Panc1 (cell line): ENCODE measurements around the gene TNFRSF11A. TPM values are rescaled to one million over a fixed set of nuclear protein-coding genes. Genes with fewer than 3 reads are reported as not detected.

Experiments
- ATAC-seq: fragments of 200-7000 bp; cut with Tn5 transposase; 2 replicates; pipeline ENCODE4 v1.9.1; 2020; ENCODE audit warnings: mild to moderate bottlenecking, moderate library complexity
- BruUV-seq: library from RNA; stranded (reverse); fragments of 400-500 nt; replicated peaks from 2 replicates; lab custom pipeline; 2021; lab: Mats Ljungman, UMichigan
- CTCF ChIA-PET: fragments of 300-600 bp; sonication (Branson Sonifier 250); formaldehyde crosslinking; loops from one replicate; lab custom pipeline; 2022; ENCODE audit warnings: antibody characterized with exemption; lab: Charles Lee
- POLR2A ChIA-PET: fragments of 300-600 bp; sonication (Branson Sonifier 250); formaldehyde crosslinking; loops from one replicate; lab custom pipeline; 2022; ENCODE audit warnings: antibody characterized with exemption; lab: Charles Lee
- DNase-seq: peaks from one replicate; pipeline ENCODE4 v3.0.0-alpha.2; 2010; ENCODE audit warnings: low read depth, low spot score
- H3K27ac ChIP-seq: 2 replicates; pipeline ENCODE4 v1.5.1; 2011; ENCODE audit warnings: mild to moderate bottlenecking, low read length, inconsistent platforms
- H3K27me3 ChIP-seq: fragments of 200-500 bp; sonication (Bioruptor generic); 2 replicates; pipeline ENCODE4 v1.6.0; 2014; ENCODE audit warnings: low read length, inconsistent platforms; ENCODE audit not compliant: control insufficient read depth, insufficient read depth
- H3K36me3 ChIP-seq: fragments of 200-500 bp; sonication (Bioruptor generic); 2 replicates; pipeline ENCODE4 v1.5.1; 2014; ENCODE audit warnings: inconsistent platforms, mild to moderate bottlenecking, low read length, moderate library complexity; ENCODE audit not compliant: control insufficient read depth, insufficient read depth
- H3K4me1 ChIP-seq: 2 replicates; pipeline ENCODE4 v1.5.1; 2011; ENCODE audit warnings: inconsistent platforms, mild to moderate bottlenecking, low read length, moderate library complexity; ENCODE audit not compliant: control insufficient read depth, insufficient read depth
- H3K4me3 ChIP-seq, 2 experiments: 2 replicates each; pipeline ENCODE4 v1.5.1; 2011 to 2012; ENCODE audit warnings: low read depth in 2 of 2, low read length in 2 of 2, mild to moderate bottlenecking in 2 of 2, inconsistent platforms in 1 of 2, moderate library complexity in 1 of 2
- H3K9me3 ChIP-seq: fragments of 200-500 bp; sonication (Bioruptor generic); 2 replicates; pipeline ENCODE4 v1.5.1; 2014; ENCODE audit warnings: low read depth, mild to moderate bottlenecking, inconsistent platforms, low read length, moderate library complexity; ENCODE audit not compliant: control insufficient read depth, insufficient read depth
- POLR2AphosphoS5 ChIP-seq: IDR thresholded peaks from 2 replicates; pipeline ENCODE4 v1.6.1; 2012; ENCODE audit warnings: mild to moderate bottlenecking, low read depth, low read length, moderate library complexity
- SIN3A ChIP-seq: IDR thresholded peaks from 2 replicates; pipeline ENCODE4 v1.6.1; 2012; ENCODE audit warnings: low read depth, mild to moderate bottlenecking, low read length, moderate library complexity, borderline replicate concordance; ENCODE audit not compliant: insufficient read depth
- TCF7L2 ChIP-seq: IDR thresholded peaks from 2 replicates; pipeline ENCODE4 v1.6.1; 2011; ENCODE audit warnings: mild to moderate bottlenecking, low read depth, low read length, inconsistent platforms
- in situ Hi-C: cut with HindIII; loops from 2 replicates; pipeline ENCODE4 v1.10.0; 2016; ENCODE audit warnings: low sequenced_read_pairs, low pct_unique_long_range_greater_than_20kb
- intact Hi-C: fragments of 100-400 bp; cut with micrococcal nuclease; formaldehyde crosslinking; loops from one replicate; pipeline ENCODE4 v1.10.0; 2022; ENCODE audit not compliant: unreplicated experiment
- total RNA-seq: library from RNA; stranded (reverse); gene quantifications from one replicate; pipeline ENCODE4 v1.2.1, GENCODE V29; 2021; ENCODE audit not compliant: unreplicated experiment
- TF ChIP-seq, protein P1 (sequence below), 2 experiments: IDR thresholded peaks; 2 replicates each; pipeline ENCODE4 v1.6.1; 2011 to 2012; ENCODE audit warnings: low read depth in 2 of 2, control low read depth in 1 of 2, low read length in 1 of 2, mild to moderate bottlenecking in 1 of 2, moderate library complexity in 1 of 2; ENCODE audit not compliant: insufficient read depth in 1 of 2
- TF ChIP-seq, protein P2 (sequence below): fragments of 450-650 bp; IDR thresholded peaks from 2 replicates; pipeline ENCODE4 v1.5.1; 2017; ENCODE audit warnings: mild to moderate bottlenecking

The TNFRSF11A gene
- total RNA-seq, 1 experiment from 2014 or later, result 14.1 TPM

DNA sequence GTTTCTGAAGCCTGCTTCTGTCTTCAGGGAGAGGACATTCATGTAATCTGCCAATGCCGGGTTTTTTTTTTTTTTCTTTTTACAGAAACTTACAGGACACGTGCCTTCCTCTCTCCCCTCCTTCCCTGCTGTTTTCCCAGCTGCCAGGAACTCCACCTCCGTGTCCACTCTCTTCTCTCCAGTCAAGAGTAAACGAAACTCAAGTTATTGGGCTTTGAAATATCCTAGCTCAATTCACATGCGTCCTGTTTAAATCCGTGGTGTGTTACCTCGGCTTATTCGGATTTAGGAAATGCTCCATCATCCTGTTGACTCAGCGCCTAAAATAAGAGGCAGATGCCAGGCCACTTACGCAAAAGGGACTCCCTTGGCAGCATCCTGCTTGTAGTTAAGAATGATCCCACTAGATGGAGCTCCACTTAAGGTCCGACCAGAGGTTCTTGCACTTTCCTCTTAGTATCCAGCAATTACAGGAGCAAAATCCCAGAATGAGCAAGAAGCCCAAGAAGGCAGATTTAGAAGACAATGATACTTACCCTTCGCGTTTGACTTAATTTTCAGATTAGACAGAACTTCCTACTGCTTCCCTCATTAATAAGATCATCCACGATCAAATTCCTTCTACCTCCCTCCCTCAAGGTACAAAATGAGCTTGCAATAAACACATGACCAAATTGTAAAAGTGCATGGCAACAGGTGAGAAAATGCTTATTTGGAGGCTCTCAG lies 100.5 kb downstream of the TNFRSF11A start:
- BruUV-seq, result no TSS peak
- Histone ChIP-seq H3K27me3 (no peaks in the 10 kb centered on the region), H3K4me3 (peak overlapping the region; percentile 24 to 60), H3K36me3 (no peaks in the 10 kb centered on the region), H3K4me1 (peaks cover 12% of the 10 kb centered on the region), H3K27ac (peak overlapping the region; percentile 70), H3K9me3 (peaks cover 3% of the 10 kb centered on the region; the same call in 1 of the 2 replicates)
- in situ Hi-C loops, result no loop called here
- DNase-seq, result peak; percentile 94
- ATAC-seq, result peak; percentile 92
- intact Hi-C loops, result loop anchor here (2.0 to 5.0 kb wide), 2 partner anchors 102 to 159 kb away; no protein-coding TSS in a partner anchor
- POLR2A ChIA-PET, result no interaction called here
- TF ChIP-seq, protein P1, sequence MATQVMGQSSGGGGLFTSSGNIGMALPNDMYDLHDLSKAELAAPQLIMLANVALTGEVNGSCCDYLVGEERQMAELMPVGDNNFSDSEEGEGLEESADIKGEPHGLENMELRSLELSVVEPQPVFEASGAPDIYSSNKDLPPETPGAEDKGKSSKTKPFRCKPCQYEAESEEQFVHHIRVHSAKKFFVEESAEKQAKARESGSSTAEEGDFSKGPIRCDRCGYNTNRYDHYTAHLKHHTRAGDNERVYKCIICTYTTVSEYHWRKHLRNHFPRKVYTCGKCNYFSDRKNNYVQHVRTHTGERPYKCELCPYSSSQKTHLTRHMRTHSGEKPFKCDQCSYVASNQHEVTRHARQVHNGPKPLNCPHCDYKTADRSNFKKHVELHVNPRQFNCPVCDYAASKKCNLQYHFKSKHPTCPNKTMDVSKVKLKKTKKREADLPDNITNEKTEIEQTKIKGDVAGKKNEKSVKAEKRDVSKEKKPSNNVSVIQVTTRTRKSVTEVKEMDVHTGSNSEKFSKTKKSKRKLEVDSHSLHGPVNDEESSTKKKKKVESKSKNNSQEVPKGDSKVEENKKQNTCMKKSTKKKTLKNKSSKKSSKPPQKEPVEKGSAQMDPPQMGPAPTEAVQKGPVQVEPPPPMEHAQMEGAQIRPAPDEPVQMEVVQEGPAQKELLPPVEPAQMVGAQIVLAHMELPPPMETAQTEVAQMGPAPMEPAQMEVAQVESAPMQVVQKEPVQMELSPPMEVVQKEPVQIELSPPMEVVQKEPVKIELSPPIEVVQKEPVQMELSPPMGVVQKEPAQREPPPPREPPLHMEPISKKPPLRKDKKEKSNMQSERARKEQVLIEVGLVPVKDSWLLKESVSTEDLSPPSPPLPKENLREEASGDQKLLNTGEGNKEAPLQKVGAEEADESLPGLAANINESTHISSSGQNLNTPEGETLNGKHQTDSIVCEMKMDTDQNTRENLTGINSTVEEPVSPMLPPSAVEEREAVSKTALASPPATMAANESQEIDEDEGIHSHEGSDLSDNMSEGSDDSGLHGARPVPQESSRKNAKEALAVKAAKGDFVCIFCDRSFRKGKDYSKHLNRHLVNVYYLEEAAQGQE (IDR thresholded peaks at IDR 0.05; ENCODE audit: insufficient read depth in 1 of 2, low read depth in 2 of 2, low read length in 1 of 2), result no peak
- no peak for TF ChIP-seq SIN3A
- TF ChIP-seq, protein P2, sequence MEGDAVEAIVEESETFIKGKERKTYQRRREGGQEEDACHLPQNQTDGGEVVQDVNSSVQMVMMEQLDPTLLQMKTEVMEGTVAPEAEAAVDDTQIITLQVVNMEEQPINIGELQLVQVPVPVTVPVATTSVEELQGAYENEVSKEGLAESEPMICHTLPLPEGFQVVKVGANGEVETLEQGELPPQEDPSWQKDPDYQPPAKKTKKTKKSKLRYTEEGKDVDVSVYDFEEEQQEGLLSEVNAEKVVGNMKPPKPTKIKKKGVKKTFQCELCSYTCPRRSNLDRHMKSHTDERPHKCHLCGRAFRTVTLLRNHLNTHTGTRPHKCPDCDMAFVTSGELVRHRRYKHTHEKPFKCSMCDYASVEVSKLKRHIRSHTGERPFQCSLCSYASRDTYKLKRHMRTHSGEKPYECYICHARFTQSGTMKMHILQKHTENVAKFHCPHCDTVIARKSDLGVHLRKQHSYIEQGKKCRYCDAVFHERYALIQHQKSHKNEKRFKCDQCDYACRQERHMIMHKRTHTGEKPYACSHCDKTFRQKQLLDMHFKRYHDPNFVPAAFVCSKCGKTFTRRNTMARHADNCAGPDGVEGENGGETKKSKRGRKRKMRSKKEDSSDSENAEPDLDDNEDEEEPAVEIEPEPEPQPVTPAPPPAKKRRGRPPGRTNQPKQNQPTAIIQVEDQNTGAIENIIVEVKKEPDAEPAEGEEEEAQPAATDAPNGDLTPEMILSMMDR, result peak; percentile 75
- CTCF ChIA-PET, result interaction anchor here (0.5 to 0.9 kb wide), 3 partner anchors 26 to 251 kb away, joined by 3 to 9 read pairs (median 4); no protein-coding TSS in a partner anchor

DNA sequence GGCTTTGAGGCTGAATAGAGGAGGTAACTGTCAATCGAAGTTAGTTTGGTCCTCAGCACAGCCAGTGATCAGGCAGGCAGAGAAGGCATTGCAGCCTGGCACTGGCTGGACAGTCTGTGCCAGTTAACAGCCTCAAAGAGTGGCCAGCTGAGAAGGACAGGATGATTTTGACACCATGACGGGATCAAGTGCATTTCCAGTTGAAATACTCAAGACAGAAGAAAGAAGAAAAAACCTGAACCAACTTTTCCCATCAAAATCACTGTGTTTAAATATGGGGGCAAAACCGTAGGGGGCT lies 101.0 kb downstream of the TNFRSF11A start:
- ATAC-seq, result 0 out of 2 replicates have a peak, but pooled peaks have one; percentile 17
- no peaks in the 10 kb centered on the region for H3K27me3 ChIP-seq
- no TSS peak for BruUV-seq
- ChIA-PET POLR2A (no interaction called here), CTCF (interaction anchor here (0.6 to 0.9 kb wide), 2 partner anchors 26 to 108 kb away, joined by 3 to 9 read pairs; no protein-coding TSS in a partner anchor)
- no peak overlapping the region for H3K4me3 ChIP-seq
- no peak for DNase-seq
- peaks cover 3% of the 10 kb centered on the region; the same call in 1 of the 2 replicates for H3K9me3 ChIP-seq
- intact Hi-C loops, result loop anchor here (5.0 kb wide), 1 partner anchor 101 kb away; no protein-coding TSS in a partner anchor
- H3K36me3 ChIP-seq, result no peaks in the 10 kb centered on the region
- H3K27ac ChIP-seq, result 0 out of 2 replicates have a peak overlapping the region, but pooled peaks have one; percentile 12
- H3K4me1 ChIP-seq, result peaks cover 12% of the 10 kb centered on the region
- in situ Hi-C loops, result no loop called here
- TF ChIP-seq, protein P2, result no peak
- no peak for TF ChIP-seq SIN3A
- no peak for TF ChIP-seq TCF7L2
- TF ChIP-seq, protein P1 (IDR thresholded peaks at IDR 0.05; ENCODE audit: insufficient read depth in 1 of 2, low read depth in 2 of 2, low read length in 1 of 2), result no peak
- no peak for TF ChIP-seq POLR2AphosphoS5
